Measurements from ENCODE around the gene MCC. TPM values are rescaled to one million over a fixed set of nuclear protein-coding genes. Genes with fewer than 3 reads are reported as not detected.

MCC gene
- total RNA-seq, 1 experiment from 2014 or later: 23.5 TPM

- Mint-ChIP-seq H3K36me3 (peaks cover 9% of the 10 kb centered on the region), H3K9me3 (no peaks in the 10 kb centered on the region), H3K27ac (no peak overlapping the region), H3K27me3 (ENCODE audit: low read depth) (no peaks in the 10 kb centered on the region), H3K4me1 (no peaks in the 10 kb centered on the region; the same call in 1 of the 2 replicates), H3K4me3 (no peak overlapping the region)
- ChIA-PET CTCF (interaction anchor here (1.4 to 2.4 kb wide), 2 partner anchors 286 to 561 kb away, joined by 4 to 10 read pairs; no protein-coding TSS in a partner anchor), POLR2A (no interaction called here)
- DNase-seq (ENCODE audit: low spot score) (no peak), ATAC-seq (no peak)
- no peak for TF ChIP-seq FOXP4 (CRISPR knock-in tag; IDR thresholded peaks at IDR 0.05)
- TF ChIP-seq EMX1 (CRISPR knock-in tag; IDR thresholded peaks at IDR 0.05): no peak
- TF ChIP-seq E2F1 (CRISPR knock-in tag; IDR thresholded peaks at IDR 0.05): no peak
- TF ChIP-seq ATF1 (CRISPR knock-in tag; IDR thresholded peaks at IDR 0.05): no peak
- TF ChIP-seq ZNF219 (CRISPR knock-in tag; IDR thresholded peaks at IDR 0.05; ENCODE audit: borderline replicate concordance): no peak
- no peak for TF ChIP-seq KAT7 (CRISPR knock-in tag; IDR thresholded peaks at IDR 0.05; ENCODE audit: borderline replicate concordance)
- TF ChIP-seq RORB (CRISPR knock-in tag; IDR thresholded peaks at IDR 0.05): no peak
- no peak for TF ChIP-seq NFE2L1 (CRISPR knock-in tag; IDR thresholded peaks at IDR 0.05)
- TF ChIP-seq CREM (CRISPR knock-in tag; IDR thresholded peaks at IDR 0.05): no peak
- TF ChIP-seq PRDM15 (CRISPR knock-in tag; IDR thresholded peaks at IDR 0.05): no peak
- TF ChIP-seq GRHL2 (CRISPR knock-in tag; IDR thresholded peaks at IDR 0.05; ENCODE audit: insufficient replicate concordance, severe bottlenecking): no peak
- TF ChIP-seq ZNF512 (CRISPR knock-in tag; IDR thresholded peaks at IDR 0.05; ENCODE audit: borderline replicate concordance): no peak
- TF ChIP-seq USF2 (CRISPR knock-in tag; IDR thresholded peaks at IDR 0.05): no peak
- TF ChIP-seq CDX4 (CRISPR knock-in tag; IDR thresholded peaks at IDR 0.05; ENCODE audit: borderline replicate concordance): no peak
- TF ChIP-seq ATF6 (CRISPR knock-in tag; IDR thresholded peaks at IDR 0.05): no peak
- TF ChIP-seq SMAD4 (CRISPR knock-in tag; IDR thresholded peaks at IDR 0.05): no peak
Observed at GRCh38 chr5:113044776-113045465, 443.3 kb downstream of the MCC start.
